Fibroblast of the aortic adventitia (primary cell): ENCODE data around the gene HSP90B1. TPM values are rescaled to one million over a fixed set of nuclear protein-coding genes. Genes with fewer than 3 reads are reported as not detected.

Source experiments
- DNase-seq: peaks from one replicate; pipeline ENCODE4 v3.0.0-alpha.2; 2010; ENCODE audit warnings: low read depth
- H3K4me3 ChIP-seq: 2 replicates; pipeline ENCODE4 v1.5.1; 2011; ENCODE audit warnings: low read depth, mild to moderate bottlenecking, control low read depth, low read length, moderate library complexity
- CTCF ChIP-seq: IDR thresholded peaks from 2 replicates; pipeline ENCODE4 v1.5.1; 2011; ENCODE audit warnings: mild to moderate bottlenecking, low read length, control low read depth, inconsistent platforms; ENCODE audit not compliant: insufficient read depth
- total RNA-seq: library from RNA; depleted of rRNA; stranded (reverse); fragments of >200 nt; gene quantifications from 2 replicates; pipeline ENCODE4 v1.2.3, GENCODE V29; 2012; ENCODE audit warnings: low replicate concordance

Gene HSP90B1
- total RNA-seq, 1 donor, result 438 TPM

DNA sequence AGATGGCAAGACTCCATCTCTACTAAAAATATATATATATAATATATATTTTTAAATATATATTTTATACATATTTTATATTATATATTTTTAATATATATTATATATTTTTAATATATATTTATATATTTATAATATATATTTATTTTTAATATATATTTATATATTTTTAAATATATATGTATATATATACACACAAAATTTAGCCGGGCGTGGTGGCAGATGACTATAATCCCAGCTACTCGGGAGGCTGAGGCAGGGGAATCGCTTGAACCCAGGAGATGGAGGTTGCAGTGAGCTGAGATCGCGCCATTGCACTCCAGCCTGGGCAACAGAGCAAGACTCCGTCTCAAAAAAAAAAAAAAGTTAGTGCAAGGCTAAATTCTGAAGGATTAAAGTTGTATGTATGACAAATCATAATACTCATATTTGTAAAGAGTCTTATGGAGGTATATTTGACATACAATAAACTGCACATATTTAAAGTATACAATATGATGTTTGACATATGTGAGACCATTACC, 27.7 kb downstream of the HSP90B1 start:
- H3K4me3 ChIP-seq, result no peak overlapping the region
- no peak for DNase-seq
- no peak for TF ChIP-seq CTCF

GRCh38 chr12:103958621-103959020, 28.4 kb downstream of the HSP90B1 start:
- no peak overlapping the region for H3K4me3 ChIP-seq
- TF ChIP-seq CTCF, result no peak
- DNase-seq, result no peak

DNA sequence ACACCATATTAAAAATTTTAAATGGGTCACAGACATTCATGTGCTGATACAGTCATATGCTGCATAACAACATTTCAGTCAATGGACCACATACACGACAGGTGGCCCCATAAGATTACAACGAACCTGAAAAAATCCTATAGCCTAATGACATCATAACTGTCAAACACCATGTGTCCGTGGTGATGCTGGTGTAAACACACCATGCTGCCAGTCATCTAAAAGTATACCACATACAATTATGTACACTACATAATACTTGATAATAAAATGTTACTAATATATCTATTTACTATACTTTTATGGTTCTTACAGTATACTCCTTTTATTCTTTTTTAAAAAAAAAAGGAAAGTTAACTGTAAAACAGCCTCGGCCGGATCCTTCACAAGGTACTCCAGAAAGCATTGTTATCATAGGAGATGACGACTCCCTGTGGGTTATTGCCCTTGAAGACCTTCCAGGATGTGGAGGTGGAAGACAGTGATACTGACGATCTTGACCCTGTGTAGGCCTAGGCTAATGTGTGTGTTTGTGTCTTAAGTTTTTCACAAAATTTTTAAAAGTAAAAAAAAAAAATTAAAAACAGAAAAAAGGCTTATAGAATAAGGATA, 30.5 kb downstream of the HSP90B1 start:
- H3K4me3 ChIP-seq, result no peak overlapping the region
- no peak for TF ChIP-seq CTCF
- DNase-seq, result no peak

DNA sequence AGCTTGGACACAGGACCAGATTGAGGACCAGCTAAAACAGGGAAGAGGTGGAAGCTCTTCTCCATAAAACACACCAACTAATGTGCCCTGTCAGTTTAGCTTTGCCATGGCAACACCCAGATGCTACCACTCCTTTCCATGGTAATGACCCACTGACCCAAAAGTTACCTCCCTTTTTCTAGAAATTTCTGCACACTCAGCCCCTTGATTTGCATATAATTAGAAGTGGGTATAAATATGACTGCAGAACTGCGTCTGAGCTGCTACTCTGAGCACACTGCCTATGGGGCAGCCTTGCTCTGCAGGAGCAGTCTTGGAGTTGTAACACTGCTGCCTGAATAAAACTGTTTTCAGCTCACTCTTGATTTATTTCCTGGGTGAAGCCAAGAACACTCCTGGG, 32.3 kb downstream of the HSP90B1 start:
- H3K4me3 ChIP-seq, result no peak overlapping the region
- no peak for TF ChIP-seq CTCF
- DNase-seq, result no peak

GRCh38 chr12:103964805-103965204, 34.6 kb downstream of the HSP90B1 start:
- DNase-seq, result peak; percentile 8
- no peak for TF ChIP-seq CTCF

DNA sequence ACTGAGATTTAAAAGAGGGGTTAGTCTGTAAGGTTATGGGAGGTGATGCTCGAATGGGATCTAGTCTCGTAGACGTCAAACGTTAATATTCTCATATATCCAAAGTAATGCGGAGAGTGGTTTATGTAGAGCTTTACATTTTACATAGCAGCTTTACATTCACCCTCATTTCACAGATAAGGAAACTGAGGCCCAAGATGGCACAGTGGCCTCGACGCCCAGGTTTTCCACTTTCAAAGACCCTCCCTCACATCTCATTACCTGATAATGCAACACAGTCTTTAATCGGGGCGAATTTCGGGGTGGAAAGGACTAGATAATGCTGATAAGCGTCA, 35.0 kb downstream of the HSP90B1 start:
- H3K4me3 ChIP-seq, result peak overlapping the region; percentile 85
- TF ChIP-seq CTCF, result no peak
- no peak for DNase-seq

More at GRCh38 chr12:103964805-103965204, 34.6 kb downstream of the HSP90B1 start:
- peak overlapping the region; percentile 85 for H3K4me3 ChIP-seq
